HG02981 (cell line): ENCODE data around the gene TFG.
"Not testable (repeated sequence)": the region's sequence is repeated elsewhere in the genome, so short reads cannot be mapped to it uniquely, and the experiment has no call there.

Experiments
- ATAC-seq: cut with Tn5 transposase; IDR thresholded peaks from one replicate; pipeline ENCODE4 v1.9.1; 2021; ENCODE audit warnings: mild to moderate bottlenecking, moderate library complexity; ENCODE audit not compliant: unreplicated experiment

TFG gene

DNA sequence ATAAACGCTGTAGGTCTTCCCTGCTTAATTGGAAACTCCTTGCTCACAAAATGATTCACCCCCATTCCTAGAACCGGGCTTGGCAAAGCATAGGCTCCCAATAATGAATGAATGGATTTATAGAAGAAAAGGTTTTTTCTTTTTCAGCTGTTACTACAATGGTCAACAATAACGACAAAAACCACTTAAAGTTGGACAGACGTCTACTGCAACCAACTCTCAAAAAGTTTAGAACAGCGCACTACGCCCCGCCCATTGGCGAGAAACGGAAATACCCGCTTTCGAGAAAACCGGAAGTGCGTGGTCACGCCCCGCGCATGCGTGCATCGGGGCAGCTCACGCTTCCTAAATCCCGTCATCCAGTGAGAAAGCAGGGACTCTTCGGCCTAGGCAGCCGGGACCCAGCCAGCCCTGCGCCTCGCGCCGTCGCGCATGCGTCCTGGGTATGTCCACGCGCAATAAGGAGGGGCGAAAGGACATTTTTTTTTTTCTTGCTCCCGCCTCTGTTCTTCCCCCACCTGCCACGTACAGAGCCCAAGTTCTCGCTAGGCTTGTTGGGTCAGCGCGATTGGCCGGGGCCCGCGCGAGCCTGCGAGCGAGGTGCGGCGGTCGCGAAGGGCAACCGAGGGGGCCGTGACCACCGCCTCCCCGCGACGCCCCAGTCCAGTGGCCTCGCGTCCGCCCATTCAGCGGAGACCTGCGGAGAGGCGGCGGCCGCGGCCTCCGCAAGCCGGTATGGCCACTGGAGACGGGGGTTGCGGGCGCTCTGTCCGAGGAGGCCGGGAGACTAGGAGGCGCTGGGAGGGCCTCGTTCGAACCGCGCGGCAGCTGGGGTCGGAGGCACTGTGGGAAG is at the start of gene TFG:
Gene TFG (plus strand): TSS at position 506 of the 853 bp plus-strand sequence. CDS start 4,192 bp downstream, outside the sequence.
- ATAC-seq = peak; percentile 91

GRCh38 chr3:100661294-100661693 is 48.0 kb upstream of the TFG start:
- ATAC-seq = not testable (repeated sequence)

GRCh38 chr3:100662113-100662823 is 47.0 kb upstream of the TFG start:
- no peak for ATAC-seq

GRCh38 chr3:100665230-100665629 is 44.1 kb upstream of the TFG start:
- no peak for ATAC-seq

DNA sequence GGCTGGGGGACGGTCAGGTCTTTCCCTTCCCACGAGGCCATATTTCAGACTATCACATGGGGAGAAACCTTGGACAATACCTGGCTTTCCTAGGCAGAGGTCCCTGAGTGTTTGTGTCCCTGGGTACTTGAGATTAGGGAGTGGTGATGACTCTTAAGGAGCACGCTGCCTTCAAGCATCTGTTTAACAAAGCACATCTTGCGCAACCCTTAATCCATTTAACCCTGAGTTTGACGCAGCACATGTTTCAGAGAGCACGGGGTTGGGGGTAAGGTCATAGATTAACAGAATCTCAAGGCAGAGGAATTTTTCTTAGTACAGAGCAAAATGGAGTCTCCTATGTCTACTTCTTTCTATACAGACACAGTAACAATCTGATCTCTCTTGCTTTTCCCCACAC is 42.6 kb upstream of the TFG start:
- ATAC-seq = not testable (repeated sequence)

DNA sequence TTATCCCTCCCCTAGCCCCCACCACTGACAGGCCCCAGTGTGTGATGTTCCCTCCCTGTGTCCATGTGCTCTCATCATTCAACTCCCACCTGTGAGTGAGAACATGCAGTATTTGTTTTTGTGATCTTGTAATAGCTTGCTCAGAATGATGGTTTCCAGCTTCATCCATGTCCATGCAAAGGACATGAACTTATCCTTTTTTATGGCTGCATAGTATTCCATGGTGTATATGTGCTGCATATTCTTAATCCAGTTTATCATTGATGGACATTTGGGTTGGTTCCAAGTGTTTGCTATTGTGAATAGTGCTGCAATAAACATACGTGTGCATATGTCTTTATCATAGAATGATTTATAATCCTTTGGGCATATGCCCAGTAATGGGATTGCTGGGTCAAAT is 42.0 kb upstream of the TFG start:
- not testable (repeated sequence) for ATAC-seq

GRCh38 chr3:100670995-100671394 is 38.3 kb upstream of the TFG start:
- ATAC-seq = not testable (repeated sequence)

- ATAC-seq = no peak
These were observed 27.8 kb upstream of the TFG start for GRCh38 chr3:100681496-100681895.

DNA sequence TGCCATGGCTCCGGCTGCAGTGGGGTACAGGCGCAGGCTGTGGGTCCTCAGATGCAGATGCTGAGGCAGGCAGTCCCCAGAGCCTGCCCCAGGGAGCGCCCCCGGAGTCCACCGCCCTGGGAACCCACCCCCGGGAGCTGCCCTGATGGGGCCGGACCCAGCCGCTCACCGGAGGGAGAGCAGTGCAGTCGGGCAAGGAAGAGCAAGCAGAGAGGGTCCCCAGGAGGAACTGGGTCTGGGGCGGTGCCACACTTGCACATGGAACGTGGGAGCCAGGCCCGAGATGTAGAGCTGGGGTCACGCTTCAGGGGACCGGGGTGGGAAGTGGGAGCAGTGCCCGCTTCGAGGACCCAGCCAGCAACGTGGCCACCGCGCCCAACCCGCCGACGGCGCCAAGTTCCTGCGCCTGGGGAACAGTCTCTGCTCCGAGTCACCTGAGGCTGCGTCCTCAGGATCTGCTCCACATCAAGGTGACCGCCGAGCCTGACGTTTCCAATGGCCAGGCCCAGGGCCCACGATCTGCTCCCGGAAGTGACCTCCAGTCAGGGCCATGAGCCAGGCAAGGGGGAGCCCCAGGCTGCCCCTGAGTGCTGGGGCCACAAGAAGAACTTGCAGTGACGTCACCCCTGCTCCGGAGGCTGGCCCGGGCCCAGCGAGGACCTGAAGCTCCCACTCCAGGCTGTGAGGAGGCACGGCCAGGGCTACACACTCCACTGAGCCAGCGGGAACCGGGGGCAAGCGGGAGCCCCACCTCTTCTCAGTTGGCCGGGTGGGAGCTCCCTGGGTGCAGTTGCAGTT is 27.0 kb upstream of the TFG start:
- no peak for ATAC-seq

DNA sequence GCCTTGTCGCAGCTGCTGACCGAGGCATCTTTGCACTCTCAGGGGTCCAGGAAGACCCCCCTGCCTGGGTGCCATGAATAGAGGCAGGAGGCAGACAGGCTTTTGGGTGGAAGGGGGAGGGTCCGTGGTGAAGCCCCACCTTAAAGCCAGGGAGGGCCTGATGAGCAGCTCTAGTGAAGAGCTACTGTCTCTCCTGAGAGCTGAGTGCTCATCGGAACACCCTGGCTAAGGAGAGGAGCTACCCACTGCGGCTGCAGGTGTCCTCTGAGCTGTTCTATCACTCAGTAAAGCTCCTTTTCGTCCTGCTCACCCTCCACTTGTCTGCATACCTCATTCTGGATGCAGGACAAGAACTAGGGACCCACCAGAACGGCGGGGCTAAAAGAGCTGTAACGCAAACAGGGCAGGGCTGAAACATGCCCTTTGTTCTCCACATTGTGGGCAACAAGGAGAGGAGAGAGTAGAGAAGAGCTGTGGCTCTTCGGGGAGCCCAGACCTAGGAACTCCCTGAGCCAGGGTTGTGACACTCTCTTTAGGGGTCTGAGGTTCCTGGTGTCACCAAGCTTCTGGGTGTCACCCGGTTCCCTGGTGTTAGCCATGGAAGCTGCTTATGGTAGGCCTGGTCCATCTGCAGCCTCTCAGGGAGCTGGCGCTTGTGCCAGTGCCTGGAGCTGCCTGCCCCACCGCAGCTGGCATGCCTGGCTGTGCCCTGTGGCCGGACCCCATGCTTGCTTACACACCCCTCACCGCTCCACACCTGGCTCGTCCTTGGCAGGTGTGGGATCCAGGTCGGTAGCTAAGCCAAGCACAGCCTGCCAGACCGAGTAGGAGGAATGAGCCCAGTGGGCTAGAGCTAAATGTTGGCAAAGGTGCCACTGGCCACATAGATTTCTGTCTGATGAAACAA is 26.2 kb upstream of the TFG start:
- ATAC-seq = no peak

DNA sequence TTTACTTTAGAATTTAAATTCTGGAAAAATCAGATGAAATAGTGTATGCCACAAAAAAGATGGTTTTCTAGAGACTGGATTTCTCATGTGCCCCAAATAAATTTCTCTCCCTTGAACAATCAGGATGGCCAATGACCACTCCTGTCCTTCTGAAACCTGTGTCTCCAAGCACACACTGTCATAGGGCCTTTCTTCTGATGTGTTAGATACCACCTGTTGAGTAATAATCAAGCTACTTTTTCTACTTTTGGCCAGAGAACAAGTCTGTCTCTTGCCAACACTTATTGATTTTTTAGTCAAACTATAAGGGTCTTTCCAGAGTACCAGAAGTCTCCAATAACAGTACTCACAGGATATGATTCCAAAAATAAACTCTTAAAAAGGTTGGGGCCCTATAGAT is 16.1 kb upstream of the TFG start:
- no peak for ATAC-seq

GRCh38 chr3:100695696-100696095 is 13.6 kb upstream of the TFG start:
- no peak for ATAC-seq

DNA sequence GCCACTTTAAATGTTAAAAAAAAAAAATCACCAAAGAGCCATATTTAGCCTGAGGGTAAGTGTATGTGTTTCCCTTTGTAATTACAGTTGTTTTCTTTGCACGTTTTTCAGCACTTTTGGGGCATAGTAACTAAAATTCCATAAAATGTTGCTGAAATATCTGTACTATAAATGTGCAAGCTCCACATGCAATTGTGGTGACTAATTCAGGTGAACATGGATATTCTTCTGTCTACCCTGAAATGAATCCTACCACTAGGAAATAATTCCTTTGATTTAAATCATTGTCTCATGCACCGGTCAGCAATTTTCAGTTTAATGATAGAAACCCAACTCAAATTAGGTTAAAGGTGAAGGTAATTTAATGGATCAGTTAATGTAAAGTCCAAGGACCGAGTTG is 13.1 kb upstream of the TFG start:
- no peak for ATAC-seq

GRCh38 chr3:100697172-100697571 is 12.1 kb upstream of the TFG start:
- no peak for ATAC-seq

DNA sequence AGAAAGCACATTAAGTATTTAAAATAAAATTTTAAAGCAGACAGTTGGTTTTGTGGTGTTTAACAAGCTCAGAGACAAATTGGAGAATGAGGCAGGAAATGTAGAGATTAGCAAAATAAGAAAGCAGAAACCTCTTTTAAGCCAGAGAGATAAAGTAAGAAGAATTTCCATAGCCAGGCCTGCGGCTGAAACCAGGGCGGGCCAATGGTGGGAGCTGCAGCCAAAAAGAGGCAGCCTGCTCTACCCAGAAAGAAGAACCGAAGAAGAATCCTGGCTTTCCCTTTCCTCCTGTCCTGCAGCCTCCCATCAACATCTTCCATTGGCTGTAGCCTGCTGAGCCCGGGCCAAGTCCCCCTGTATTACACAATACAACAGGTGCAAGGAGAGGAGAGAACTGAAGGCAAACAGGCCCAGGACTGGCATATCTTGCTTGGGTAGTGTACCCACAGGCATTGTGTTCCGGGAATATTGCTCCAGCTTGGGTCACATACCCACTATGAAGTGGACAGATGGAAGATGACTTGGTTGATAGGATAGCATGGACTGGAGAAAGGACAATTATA is 11.5 kb upstream of the TFG start:
- ATAC-seq = no peak

- no peak for ATAC-seq
These were observed 10.6 kb upstream of the TFG start for GRCh38 chr3:100698736-100699135.

DNA sequence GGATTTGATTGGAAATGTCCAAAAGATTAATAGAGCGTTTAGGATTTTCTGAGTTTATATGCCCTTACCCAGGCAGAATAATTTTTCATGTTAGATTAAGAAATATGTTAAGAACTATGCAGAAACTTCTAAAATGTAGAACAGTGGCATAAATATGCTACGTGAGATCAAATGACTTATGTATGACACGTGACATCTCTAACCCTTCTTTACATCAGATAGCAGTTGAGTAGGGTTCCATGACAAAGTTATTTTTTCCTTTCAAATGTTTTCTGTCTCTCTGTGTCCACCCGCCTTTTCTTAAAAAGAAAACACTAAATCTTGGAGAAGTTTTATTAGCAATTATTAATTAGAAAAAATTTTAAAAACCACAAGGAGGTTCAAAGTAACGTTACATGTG is 8.6 kb upstream of the TFG start:
- ATAC-seq = no peak

DNA sequence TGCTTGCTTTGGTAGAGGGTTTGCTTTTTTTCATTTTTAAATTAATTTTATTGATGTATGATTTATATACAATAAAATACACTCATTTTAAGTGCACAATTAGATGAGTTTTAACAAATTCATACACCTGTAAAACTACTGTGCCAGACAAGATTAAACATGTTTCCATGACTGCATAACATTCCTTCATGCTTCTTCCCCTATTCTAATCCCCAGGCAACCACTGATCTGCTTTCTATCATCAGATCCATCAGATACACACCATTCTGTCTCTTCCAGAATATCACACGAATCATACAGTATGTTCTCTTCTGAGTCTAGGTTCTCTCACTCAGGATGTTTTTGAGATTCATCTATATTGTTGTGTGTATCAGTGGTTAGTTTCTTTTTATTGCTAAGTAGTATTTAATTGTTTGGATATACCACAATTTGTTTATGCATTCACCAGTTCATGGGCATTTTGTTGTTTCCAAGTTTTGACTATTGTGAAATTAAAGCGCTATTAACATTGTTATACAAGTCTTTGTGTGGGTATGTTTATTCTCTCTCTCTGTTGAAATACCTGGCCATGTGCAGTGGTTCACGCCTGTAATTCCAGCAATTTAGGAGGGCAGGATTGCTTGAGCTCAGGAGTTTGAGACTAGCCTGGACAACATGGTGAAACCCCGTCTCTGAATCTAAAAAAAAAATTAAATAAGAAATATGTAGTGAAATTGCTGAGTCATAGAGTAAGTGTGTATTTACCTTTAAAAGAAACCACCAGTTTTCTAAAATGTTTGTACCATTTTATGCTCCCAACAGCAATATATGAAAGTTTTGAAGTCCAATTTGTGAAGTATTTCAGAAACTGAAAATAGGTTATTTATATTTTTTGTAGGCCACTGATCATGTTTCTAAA is 7.0 kb upstream of the TFG start:
- no peak for ATAC-seq

DNA sequence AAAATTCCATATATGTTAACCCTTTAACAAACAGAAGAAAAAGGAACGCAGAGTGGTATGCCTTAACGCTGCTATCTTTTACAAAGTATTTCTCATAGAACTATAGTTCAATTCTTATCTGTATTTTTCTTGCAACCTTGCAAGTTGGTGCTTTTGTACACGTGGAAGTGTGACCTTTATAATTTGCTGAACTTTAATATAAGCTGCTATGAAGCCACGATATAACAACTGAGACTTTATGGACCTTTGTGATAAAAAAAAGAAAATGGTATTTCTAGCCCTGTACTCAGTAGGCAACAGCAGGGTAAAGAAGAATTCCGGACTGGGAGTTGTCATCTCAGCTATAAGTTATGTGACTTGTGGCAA is 6.3 kb upstream of the TFG start:
- ATAC-seq = no peak
